VCaP (cell line): ENCODE measurements around the gene NMS.
"Not testable (repeated sequence)": the region's sequence is repeated elsewhere in the genome, so short reads cannot be mapped to it uniquely, and the experiment has no call there.

Experiments
- H3K27ac ChIP-seq: fragments of 450-650 bp; 2 replicates; pipeline ENCODE4 v1.5.1; 2017
- CTCF ChIP-seq: fragments of 450-650 bp; conservative IDR thresholded peaks from 2 replicates; pipeline ENCODE4 v1.5.1; 2017; ENCODE audit warnings: mild to moderate bottlenecking, moderate library complexity

NMS gene

GRCh38 chr2:100427111-100427510, 43.2 kb upstream of the NMS start:
- no peak for TF ChIP-seq CTCF
- H3K27ac ChIP-seq, result no peak overlapping the region

- peak; percentile 80 for TF ChIP-seq CTCF
These were observed 42.5 kb upstream of the NMS start for GRCh38 chr2:100427627-100428258.

GRCh38 chr2:100429726-100430125, 40.6 kb upstream of the NMS start:
- H3K27ac ChIP-seq, result no peak overlapping the region
- no peak for TF ChIP-seq CTCF

More at GRCh38 chr2:100427627-100428258, 42.5 kb upstream of the NMS start:
- no peak overlapping the region for H3K27ac ChIP-seq

DNA sequence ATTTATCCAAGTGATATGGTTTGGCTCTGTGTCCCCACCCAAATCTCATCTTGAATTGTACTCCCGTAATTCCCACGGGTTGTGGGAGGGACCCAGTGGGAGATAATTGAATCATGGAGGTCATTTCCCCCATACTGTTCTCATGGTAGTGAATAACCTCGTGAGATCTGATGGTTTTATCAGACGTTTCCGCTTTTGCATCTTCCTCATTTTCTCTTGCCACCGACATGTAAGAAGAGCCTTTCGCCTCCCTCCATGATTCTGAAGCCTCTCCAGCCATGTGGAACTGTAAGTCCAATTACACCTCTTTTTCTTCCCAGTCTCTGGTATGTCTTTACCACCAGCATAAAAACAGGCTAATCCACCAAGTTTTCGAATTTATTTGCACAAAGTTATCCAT, 32.5 kb upstream of the NMS start:
- H3K27ac ChIP-seq, result no peak overlapping the region
- no peak for TF ChIP-seq CTCF

GRCh38 chr2:100446696-100447095, 23.6 kb upstream of the NMS start:
- H3K27ac ChIP-seq, result no peak overlapping the region
- TF ChIP-seq CTCF, result no peak

DNA sequence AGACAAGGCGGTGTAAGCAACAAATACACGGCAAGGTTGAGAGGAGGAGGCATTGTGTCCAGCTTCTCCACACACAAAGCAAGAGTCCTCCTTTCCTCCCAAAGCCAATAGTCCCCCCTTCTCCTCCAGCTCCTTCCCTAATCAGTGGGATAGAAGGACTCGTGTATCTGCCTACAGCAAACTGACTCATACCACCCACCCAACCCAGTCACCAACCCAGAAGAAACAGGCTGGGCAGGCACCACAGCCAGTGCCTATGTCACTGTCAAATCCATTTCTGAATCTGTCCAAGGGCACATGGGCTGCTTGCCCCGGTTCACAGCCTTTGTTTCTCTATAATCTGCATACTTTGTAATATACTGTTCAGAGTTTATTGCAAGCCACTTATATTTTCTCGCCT, 19.2 kb upstream of the NMS start:
- TF ChIP-seq CTCF, result no peak
- H3K27ac ChIP-seq, result no peak overlapping the region

DNA sequence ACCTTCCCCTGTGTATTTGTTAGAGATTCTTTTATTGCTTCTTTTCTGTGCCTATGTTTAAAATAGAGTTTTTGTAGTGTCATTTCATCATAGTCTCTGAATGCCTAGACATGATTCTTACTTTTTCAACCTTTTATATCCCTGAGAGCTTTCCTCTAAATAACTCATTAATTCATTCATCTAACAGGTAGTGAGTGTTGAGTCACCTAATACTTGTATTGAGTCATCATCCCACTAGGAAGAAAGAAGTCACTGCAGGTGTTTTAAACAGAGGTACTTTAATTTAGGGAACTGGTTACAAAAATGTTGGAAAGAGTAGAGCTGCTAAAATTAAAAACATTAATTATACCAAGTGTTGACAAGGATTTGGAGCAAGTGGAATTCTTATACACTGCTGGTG, 18.5 kb upstream of the NMS start:
- H3K27ac ChIP-seq, result no peak overlapping the region
- TF ChIP-seq CTCF, result no peak

DNA sequence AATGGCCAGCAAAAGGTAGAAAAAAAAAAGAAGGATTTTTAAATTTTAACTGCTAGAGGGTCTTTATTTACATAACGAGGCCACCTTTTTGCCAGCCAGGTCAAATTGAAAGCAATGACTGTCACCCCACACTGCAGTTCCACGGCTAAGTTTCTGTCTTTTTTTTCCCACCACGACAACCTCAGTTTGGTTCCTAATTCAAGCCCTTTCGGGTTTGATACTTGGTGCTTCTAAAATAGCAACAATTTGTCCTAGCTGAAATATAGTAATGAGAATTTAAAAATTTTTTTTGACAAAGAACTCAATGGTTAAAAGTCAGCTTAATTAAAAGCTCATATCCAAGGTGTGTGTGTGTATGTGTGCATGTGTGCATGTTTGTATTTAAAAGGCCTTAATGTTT, 16.4 kb upstream of the NMS start:
- no peak for TF ChIP-seq CTCF
- H3K27ac ChIP-seq, result no peak overlapping the region

DNA sequence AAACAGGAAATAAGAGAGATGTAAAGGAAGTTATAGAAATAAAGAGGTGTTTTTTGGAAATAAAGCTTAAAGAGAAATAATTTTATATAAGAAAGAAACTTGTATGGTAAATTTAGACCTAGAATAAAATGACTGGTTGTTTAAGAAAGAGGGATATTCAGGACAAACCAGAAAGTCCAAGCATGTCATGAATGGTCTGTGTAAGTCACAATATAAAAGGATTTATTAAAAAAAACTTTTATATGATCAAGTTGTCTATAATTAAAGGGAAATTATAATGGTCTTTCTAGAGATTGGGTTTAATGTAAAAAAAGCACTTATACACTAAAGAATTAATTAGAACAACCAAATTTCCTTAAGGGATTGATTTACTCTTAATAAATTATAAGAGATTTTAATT, 13.9 kb upstream of the NMS start:
- not testable (repeated sequence) for H3K27ac ChIP-seq
